Adrenal gland (tissue), 5 donors: ENCODE data around the gene CLEC4D.
"Not testable (repeated sequence)": the region's sequence is repeated elsewhere in the genome, so short reads cannot be mapped to it uniquely, and the experiment has no call there.

ENCODE experiments used
- POLR2A ChIP-seq, 2 donors: fragments of 450-650 bp; IDR thresholded peaks; one replicate each; pipeline ENCODE4 v1.6.1; 2017; ENCODE audit warnings: antibody characterized with exemption in 2 of 2, mild to moderate bottlenecking in 2 of 2, moderate library complexity in 1 of 2
- TF ChIP-seq, protein P1 (sequence below), 6 experiments: fragments of 450-650 bp in 4 of 6; fragments of 200-600 bp in 2 of 6; sonication (generic) in 1 of 6; IDR thresholded peaks; 1 replicate in 5 of 6; 2 replicates in 1 of 6; pipeline versions ENCODE4 v1.5.1 to v1.8.0; 2016 to 2021; ENCODE audit warnings: antibody characterized with exemption in 6 of 6, mild to moderate bottlenecking in 2 of 6, moderate library complexity in 1 of 6
- donor health status: DM: no; HTN: no; CAD: no.

DNA sequence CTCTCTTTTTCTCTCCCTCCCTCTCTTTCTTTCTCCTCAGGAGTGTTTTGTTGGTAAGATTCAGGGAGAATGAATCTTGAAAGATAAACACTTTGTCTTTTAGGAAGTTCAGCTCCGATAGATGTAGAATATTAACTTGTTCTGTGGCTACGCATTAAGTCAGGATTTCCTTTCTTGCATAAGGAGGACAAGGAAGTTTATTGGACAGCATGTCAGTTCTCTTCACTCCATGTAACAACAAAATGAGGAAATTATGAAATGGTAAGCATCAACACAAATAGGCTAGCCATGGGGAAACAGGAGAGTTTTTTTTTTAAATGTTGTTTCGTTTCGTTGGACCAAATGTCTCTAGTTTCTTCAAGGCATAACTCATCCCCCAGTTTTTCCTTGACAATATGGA, 27.5 kb downstream of the CLEC4D start, which contains the start of gene CLEC4E:
- TF ChIP-seq, protein P1, sequence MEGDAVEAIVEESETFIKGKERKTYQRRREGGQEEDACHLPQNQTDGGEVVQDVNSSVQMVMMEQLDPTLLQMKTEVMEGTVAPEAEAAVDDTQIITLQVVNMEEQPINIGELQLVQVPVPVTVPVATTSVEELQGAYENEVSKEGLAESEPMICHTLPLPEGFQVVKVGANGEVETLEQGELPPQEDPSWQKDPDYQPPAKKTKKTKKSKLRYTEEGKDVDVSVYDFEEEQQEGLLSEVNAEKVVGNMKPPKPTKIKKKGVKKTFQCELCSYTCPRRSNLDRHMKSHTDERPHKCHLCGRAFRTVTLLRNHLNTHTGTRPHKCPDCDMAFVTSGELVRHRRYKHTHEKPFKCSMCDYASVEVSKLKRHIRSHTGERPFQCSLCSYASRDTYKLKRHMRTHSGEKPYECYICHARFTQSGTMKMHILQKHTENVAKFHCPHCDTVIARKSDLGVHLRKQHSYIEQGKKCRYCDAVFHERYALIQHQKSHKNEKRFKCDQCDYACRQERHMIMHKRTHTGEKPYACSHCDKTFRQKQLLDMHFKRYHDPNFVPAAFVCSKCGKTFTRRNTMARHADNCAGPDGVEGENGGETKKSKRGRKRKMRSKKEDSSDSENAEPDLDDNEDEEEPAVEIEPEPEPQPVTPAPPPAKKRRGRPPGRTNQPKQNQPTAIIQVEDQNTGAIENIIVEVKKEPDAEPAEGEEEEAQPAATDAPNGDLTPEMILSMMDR (IDR thresholded peaks at IDR 0.05) = not testable (repeated sequence)
- not testable (repeated sequence) for TF ChIP-seq POLR2A (IDR thresholded peaks at IDR 0.05)
